Measurements from ENCODE around the gene RNU6-8.
A peak's percentile ranks its signal among the peaks of the same experiment; 100 is the strongest.

The RNU6-8 gene

DNA sequence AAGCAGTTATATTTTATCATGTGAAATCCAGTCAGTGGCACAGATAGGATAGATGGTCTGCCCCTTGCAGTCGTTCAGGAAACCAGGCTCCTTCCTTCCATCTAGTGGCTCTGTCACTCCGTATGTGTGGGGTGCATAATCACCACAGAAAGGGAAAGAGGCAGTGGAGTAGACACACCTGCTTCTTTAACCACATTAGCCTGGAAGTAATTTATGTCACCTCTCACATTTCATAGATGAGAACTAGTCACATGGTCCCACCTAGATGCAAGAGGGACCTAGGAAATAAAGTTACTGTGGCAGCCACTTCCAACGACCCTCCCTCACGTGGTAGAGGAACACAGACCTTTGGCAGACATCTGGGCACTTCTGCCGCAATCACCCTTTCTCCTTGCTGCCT is 14.2 kb upstream of the RNU6-8 start:
- Histone ChIP-seq H3K4me2 (ENCODE audit: low read depth, low read length, poor library complexity, severe bottlenecking) (peak overlapping the region; percentile 47), H3F3A (ENCODE audit: low read depth) (0 out of 2 replicates have a peak, but pooled peaks cover 3% of the 10 kb centered on the region), H3K4me3 (ENCODE audit: low read length, poor library complexity, severe bottlenecking) (peak overlapping the region; percentile 21), H4K20me1 (ENCODE audit: insufficient read depth, low read length, poor library complexity, severe bottlenecking) (no peaks in the 10 kb centered on the region), H3K4me1 (ENCODE audit: insufficient read depth, low read length, poor library complexity, severe bottlenecking) (peaks cover 8% of the 10 kb centered on the region), H3K9ac (ENCODE audit: low read depth, low read length, poor library complexity, severe bottlenecking) (no peak overlapping the region), H3K79me2 (ENCODE audit: insufficient read depth, low read length) (no peaks in the 10 kb centered on the region), H3K9me2 (replicated peaks; ENCODE audit: low read depth, low read length) (no peaks in the 10 kb centered on the region), H2AFZ (ENCODE audit: low read length) (peak overlapping the region; percentile 18; the same call in 1 of the 2 replicates), H3K36me3 (ENCODE audit: insufficient read depth, low read length) (no peaks in the 10 kb centered on the region), H3K9me3 (ENCODE audit: insufficient read depth, low read depth, low read length) (no peaks in the 10 kb centered on the region), H3K27me3 (ENCODE audit: insufficient read depth, low read length, poor library complexity, severe bottlenecking) (no peaks in the 10 kb centered on the region)
- TF ChIP-seq, protein P1, sequence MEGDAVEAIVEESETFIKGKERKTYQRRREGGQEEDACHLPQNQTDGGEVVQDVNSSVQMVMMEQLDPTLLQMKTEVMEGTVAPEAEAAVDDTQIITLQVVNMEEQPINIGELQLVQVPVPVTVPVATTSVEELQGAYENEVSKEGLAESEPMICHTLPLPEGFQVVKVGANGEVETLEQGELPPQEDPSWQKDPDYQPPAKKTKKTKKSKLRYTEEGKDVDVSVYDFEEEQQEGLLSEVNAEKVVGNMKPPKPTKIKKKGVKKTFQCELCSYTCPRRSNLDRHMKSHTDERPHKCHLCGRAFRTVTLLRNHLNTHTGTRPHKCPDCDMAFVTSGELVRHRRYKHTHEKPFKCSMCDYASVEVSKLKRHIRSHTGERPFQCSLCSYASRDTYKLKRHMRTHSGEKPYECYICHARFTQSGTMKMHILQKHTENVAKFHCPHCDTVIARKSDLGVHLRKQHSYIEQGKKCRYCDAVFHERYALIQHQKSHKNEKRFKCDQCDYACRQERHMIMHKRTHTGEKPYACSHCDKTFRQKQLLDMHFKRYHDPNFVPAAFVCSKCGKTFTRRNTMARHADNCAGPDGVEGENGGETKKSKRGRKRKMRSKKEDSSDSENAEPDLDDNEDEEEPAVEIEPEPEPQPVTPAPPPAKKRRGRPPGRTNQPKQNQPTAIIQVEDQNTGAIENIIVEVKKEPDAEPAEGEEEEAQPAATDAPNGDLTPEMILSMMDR (conservative IDR thresholded peaks at IDR 0.05; ENCODE audit: low read length), result no peak

DNA sequence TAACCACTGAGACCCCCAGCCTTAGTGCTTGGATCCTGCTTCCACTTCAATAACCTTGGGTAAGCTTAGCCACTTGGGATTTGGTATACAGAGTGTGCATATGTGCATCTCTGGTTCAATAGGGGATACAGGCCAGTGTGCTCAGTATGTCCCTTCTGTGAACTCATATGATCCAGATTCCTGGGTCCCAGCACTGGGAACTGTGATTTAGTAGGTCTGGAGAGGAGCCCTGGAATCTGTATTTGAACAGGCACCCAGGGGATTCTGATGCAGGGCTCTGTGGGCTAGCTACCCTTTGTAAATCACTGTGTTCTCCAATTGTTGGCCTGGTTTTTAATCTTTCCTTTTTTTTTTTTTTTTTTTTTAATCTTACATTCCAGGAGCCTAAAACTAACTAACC is 9.8 kb upstream of the RNU6-8 start:
- TF ChIP-seq, protein P1 (conservative IDR thresholded peaks at IDR 0.05; ENCODE audit: low read length), result no peak
- no peak for TF ChIP-seq EZH2phosphoT487 (IDR thresholded peaks at IDR 0.05; ENCODE audit: borderline replicate concordance)
- no peaks in the 10 kb centered on the region for H4K20me1 ChIP-seq (ENCODE audit: insufficient read depth, low read length, poor library complexity, severe bottlenecking)
- H3K4me3 ChIP-seq (ENCODE audit: low read length, poor library complexity, severe bottlenecking), result no peak overlapping the region
- peaks cover 6% of the 10 kb centered on the region for H3K4me1 ChIP-seq (ENCODE audit: insufficient read depth, low read length, poor library complexity, severe bottlenecking)
- no peaks in the 10 kb centered on the region for H3K9me3 ChIP-seq (ENCODE audit: insufficient read depth, low read depth, low read length)
- H3K9me2 ChIP-seq (replicated peaks; ENCODE audit: low read depth, low read length), result no peaks in the 10 kb centered on the region
- H2AFZ ChIP-seq (ENCODE audit: low read length), result no peak overlapping the region
- no peaks in the 10 kb centered on the region for H3K27me3 ChIP-seq (ENCODE audit: insufficient read depth, low read length, poor library complexity, severe bottlenecking)
- H3K4me2 ChIP-seq (ENCODE audit: low read depth, low read length, poor library complexity, severe bottlenecking), result no peak overlapping the region
- no peaks in the 10 kb centered on the region for H3K36me3 ChIP-seq (ENCODE audit: insufficient read depth, low read length)
- H3K79me2 ChIP-seq (ENCODE audit: insufficient read depth, low read length), result no peaks in the 10 kb centered on the region
- H3F3A ChIP-seq (ENCODE audit: low read depth), result no peaks in the 10 kb centered on the region
- H3K9ac ChIP-seq (ENCODE audit: low read depth, low read length, poor library complexity, severe bottlenecking), result no peak overlapping the region

DNA sequence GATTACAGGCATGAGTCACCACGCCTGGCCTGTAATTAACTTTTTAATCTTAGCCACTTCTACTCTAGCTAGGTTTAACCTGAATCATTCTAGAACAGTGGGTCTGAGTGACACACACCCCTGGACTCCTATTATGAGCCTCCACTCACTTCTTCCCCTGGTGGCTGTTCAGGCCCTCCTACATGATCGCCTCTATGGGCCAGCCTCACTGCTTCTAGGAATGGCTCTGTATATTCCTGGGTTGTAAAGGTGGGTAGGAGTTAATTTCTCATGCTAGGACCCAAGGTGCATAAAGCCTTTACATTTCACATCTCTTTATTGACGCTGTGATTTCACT is 8.0 kb upstream of the RNU6-8 start:
- H3K9me3 ChIP-seq (ENCODE audit: insufficient read depth, low read depth, low read length), result no peaks in the 10 kb centered on the region
- no peak overlapping the region for H3K9ac ChIP-seq (ENCODE audit: low read depth, low read length, poor library complexity, severe bottlenecking)
- no peaks in the 10 kb centered on the region for H3F3A ChIP-seq (ENCODE audit: low read depth)
- no peak overlapping the region for H3K4me3 ChIP-seq (ENCODE audit: low read length, poor library complexity, severe bottlenecking)
- no peaks in the 10 kb centered on the region for H3K27me3 ChIP-seq (ENCODE audit: insufficient read depth, low read length, poor library complexity, severe bottlenecking)
- H4K20me1 ChIP-seq (ENCODE audit: insufficient read depth, low read length, poor library complexity, severe bottlenecking), result no peaks in the 10 kb centered on the region
- H3K4me1 ChIP-seq (ENCODE audit: insufficient read depth, low read length, poor library complexity, severe bottlenecking), result peaks cover 3% of the 10 kb centered on the region
- H3K36me3 ChIP-seq (ENCODE audit: insufficient read depth, low read length), result no peaks in the 10 kb centered on the region
- no peaks in the 10 kb centered on the region for H3K79me2 ChIP-seq (ENCODE audit: insufficient read depth, low read length)
- TF ChIP-seq, protein P1 (conservative IDR thresholded peaks at IDR 0.05; ENCODE audit: low read length), result no peak
- TF ChIP-seq EZH2phosphoT487 (IDR thresholded peaks at IDR 0.05; ENCODE audit: borderline replicate concordance), result no peak
- no peaks in the 10 kb centered on the region for H3K9me2 ChIP-seq (replicated peaks; ENCODE audit: low read depth, low read length)
- H3K4me2 ChIP-seq (ENCODE audit: low read depth, low read length, poor library complexity, severe bottlenecking), result no peak overlapping the region
- H2AFZ ChIP-seq (ENCODE audit: low read length), result no peak overlapping the region
